SK-N-SH (cell line): ENCODE data around the gene ABCA7. TPM values are rescaled to one million over a fixed set of nuclear protein-coding genes. Genes with fewer than 3 reads are reported as not detected.

Source experiments
- CTCF ChIA-PET: fragments of 300-600, 350-600 bp; formaldehyde crosslinking; extraction: SDS; loops from one replicate; lab custom pipeline; 2021; lab: Yijun Ruan, JAX
- POLR2A ChIA-PET: fragments of 350-600 bp; sonication (Branson Sonifier 250); formaldehyde crosslinking; extraction: SDS; loops from one replicate; lab custom pipeline; 2020; ENCODE audit warnings: antibody characterized with exemption, inconsistent platforms; lab: Yijun Ruan, JAX
- DNase-seq: peaks from one replicate; pipeline ENCODE4 v3.0.0; 2012
- H2AFZ ChIP-seq: fragments of 200-600 bp; sonication (generic); 2 replicates; pipeline ENCODE4 v1.8.1; 2016; ENCODE audit warnings: antibody characterized with exemption, mild to moderate bottlenecking, low read depth
- H3F3A ChIP-seq: fragments of 200-600 bp; sonication (generic); replicated peaks from 2 replicates; pipeline ENCODE3; 2016; ENCODE audit warnings: antibody characterized with exemption, mild to moderate bottlenecking; ENCODE audit not compliant: insufficient read depth
- H3K27ac ChIP-seq, 2 experiments: fragments of 200-500 bp in 1 of 2; fragments of 200-600 bp in 1 of 2; sonication (Bioruptor generic) in 1 of 2; sonication (generic), shearing (Covaris generic) in 1 of 2; 2 replicates each; pipeline versions ENCODE4 v1.5.1 to v1.6.1; 2014 to 2016; ENCODE audit warnings: low read depth in 2 of 2, inconsistent platforms in 1 of 2, low read length in 1 of 2, mild to moderate bottlenecking in 1 of 2, mixed read lengths in 1 of 2
- H3K27me3 ChIP-seq: fragments of 200-600 bp; sonication (generic), shearing (Covaris generic); 2 replicates; pipeline ENCODE4 v1.6.1; 2016; ENCODE audit warnings: mixed run types; ENCODE audit not compliant: insufficient read depth
- H3K36me3 ChIP-seq, 2 experiments: fragments of 200-500 bp in 1 of 2; fragments of 200-600 bp in 1 of 2; sonication (Bioruptor generic) in 1 of 2; sonication (generic) in 1 of 2; replicated peaks in 1 of 2; 2 replicates each; pipeline versions ENCODE3 to v1.5.1; 2014 to 2016; ENCODE audit warnings: low read length in 1 of 2, mild to moderate bottlenecking in 1 of 2; ENCODE audit not compliant: insufficient read depth in 2 of 2, control insufficient read depth in 1 of 2
- H3K4me1 ChIP-seq, 2 experiments: fragments of 200-500 bp in 1 of 2; fragments of 200-600 bp in 1 of 2; sonication (Bioruptor generic) in 1 of 2; sonication (generic), shearing (Covaris generic) in 1 of 2; 2 replicates each; pipeline versions ENCODE4 v1.5.1 to v1.6.1; 2014 to 2016; ENCODE audit warnings: low read depth in 1 of 2, low read length in 1 of 2, mixed run types in 1 of 2; ENCODE audit not compliant: insufficient read depth in 2 of 2, control insufficient read depth in 1 of 2
- H3K4me2 ChIP-seq: fragments of 200-600 bp; sonication (generic), shearing (Covaris generic); 2 replicates; pipeline ENCODE4 v1.6.1; 2017; ENCODE audit warnings: mixed run types
- H3K4me3 ChIP-seq, 2 experiments: fragments of 200-500 bp in 1 of 2; fragments of 200-600 bp in 1 of 2; sonication (Bioruptor generic) in 1 of 2; sonication (generic), shearing (Covaris generic) in 1 of 2; 2 replicates each; pipeline versions ENCODE4 v1.5.1 to v1.8.1; 2014 to 2016; ENCODE audit warnings: low read depth in 2 of 2, inconsistent platforms in 1 of 2, low read length in 1 of 2, mild to moderate bottlenecking in 1 of 2, mixed read lengths in 1 of 2, moderate library complexity in 1 of 2
- H3K79me2 ChIP-seq: fragments of 200-600 bp; sonication (generic); 2 replicates; pipeline ENCODE4 v1.8.1; 2017; ENCODE audit warnings: mild to moderate bottlenecking; ENCODE audit not compliant: insufficient read depth
- H3K9ac ChIP-seq: fragments of 200-600 bp; sonication (generic); 2 replicates; pipeline ENCODE4 v1.6.1; 2017; ENCODE audit warnings: mixed run types
- H3K9me2 ChIP-seq: fragments of 200-600 bp; sonication (generic); 2 replicates; pipeline ENCODE4 v1.6.1; 2017; ENCODE audit warnings: mixed run types
- H3K9me3 ChIP-seq: fragments of 200-600 bp; sonication (generic); 2 replicates; pipeline ENCODE4 v1.6.1; 2017; ENCODE audit warnings: mixed run types, mild to moderate bottlenecking, moderate library complexity
- H4K20me1 ChIP-seq: fragments of 200-600 bp; sonication (generic); 2 replicates; pipeline ENCODE4 v1.6.1; 2017; ENCODE audit warnings: mild to moderate bottlenecking, mixed run types; ENCODE audit not compliant: insufficient read depth
- EZH2phosphoT487 ChIP-seq: fragments of 200-600 bp; sonication (generic); IDR thresholded peaks from 2 replicates; pipeline ENCODE4 v1.6.1; 2017; ENCODE audit warnings: low read depth, mixed run types, mild to moderate bottlenecking, antibody characterized with exemption, moderate library complexity, borderline replicate concordance
- JUND ChIP-seq: IDR thresholded peaks from 2 replicates; pipeline ENCODE4 v1.4.0; 2012
- TAF1 ChIP-seq: IDR thresholded peaks from 2 replicates; pipeline ENCODE4 v1.6.1; 2012; ENCODE audit warnings: low read depth, mild to moderate bottlenecking, low read length, moderate library complexity, borderline replicate concordance
- TEAD4 ChIP-seq: IDR thresholded peaks from 2 replicates; pipeline ENCODE4 v1.4.0; 2012; ENCODE audit warnings: mild to moderate bottlenecking, borderline replicate concordance; ENCODE audit not compliant: insufficient read depth
- WGBS: methylation state at CpG from one replicate; pipeline ENCODE4 v1.1.6; 2017; ENCODE audit warnings: low lambda C conversion rate; 5-methylcytosine and 5-hydroxymethylcytosine counted together
- polyA plus RNA-seq, 3 experiments: library from polyadenylated mRNA; depleted of rRNA; stranded (reverse); fragments of >200 nt; gene quantifications; 2 replicates each; pipeline ENCODE4 v1.2.3, GENCODE V29; 2012
- TF ChIP-seq, protein P1 (sequence below): IDR thresholded peaks from 2 replicates; pipeline ENCODE4 v1.4.0; 2012; ENCODE audit warnings: low read depth, borderline replicate concordance
- TF ChIP-seq, protein P2 (sequence below): fragments of 150-350 bp; IDR thresholded peaks from 2 replicates; pipeline ENCODE4 v1.6.1; 2017; ENCODE audit warnings: antibody characterized with exemption, low read length, low read depth, borderline replicate concordance
- TF ChIP-seq, protein P3 (sequence below): IDR thresholded peaks from 2 replicates; pipeline ENCODE4 v1.4.0; 2012; ENCODE audit warnings: low read depth

The ABCA7 gene
- polyA plus RNA-seq, 1 of the 3 experiments (the other 2 are of a cell fraction), result 7.8 TPM

DNA sequence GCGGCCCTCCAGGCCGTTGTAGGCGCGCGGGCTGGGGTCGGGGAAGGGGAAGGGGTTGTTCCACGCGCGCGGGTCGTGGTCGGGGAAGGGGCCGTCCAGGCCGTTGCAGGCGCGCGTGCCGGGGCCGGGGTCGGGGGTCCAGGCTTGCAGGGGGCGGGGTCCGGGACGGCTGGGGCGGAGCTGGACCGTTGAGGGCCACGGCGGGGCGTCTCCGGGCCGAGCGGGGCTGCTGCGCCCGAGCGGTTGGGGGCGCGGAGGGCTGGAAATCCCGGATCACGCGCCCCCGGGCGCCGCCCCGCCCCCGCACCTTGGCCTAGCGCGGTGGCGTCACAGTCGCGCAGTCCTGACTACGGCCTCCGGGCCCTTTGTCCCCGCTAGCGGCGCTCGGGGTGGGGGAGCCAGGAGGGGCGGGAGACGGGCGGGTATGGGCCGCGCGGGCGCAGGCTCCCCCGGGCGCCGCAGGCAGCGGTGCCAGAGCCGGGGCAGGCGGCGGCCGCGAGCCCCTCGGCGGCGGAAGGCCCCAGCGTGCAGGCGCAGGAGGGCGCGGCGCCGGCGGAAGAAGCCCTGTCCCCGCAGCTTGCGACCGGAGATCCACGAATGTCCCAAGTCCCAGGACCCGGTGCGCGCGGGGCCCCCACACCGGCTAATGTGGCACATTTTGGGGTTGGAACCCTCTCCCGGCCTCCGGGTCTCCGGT, 64.6 kb downstream of the ABCA7 start:
- no peaks in the 10 kb centered on the region for H3K9me3 ChIP-seq
- peak overlapping the region; percentile 98 for H3K4me2 ChIP-seq
- peaks cover 21% of the 10 kb centered on the region; the same call in 1 of the 2 replicates for H4K20me1 ChIP-seq
- peaks cover 21 to 22% of the 10 kb centered on the region in 2 experiments; a peak in 3 of 4 replicates for H3K4me1 ChIP-seq
- H3K36me3 ChIP-seq, result peaks cover 0 to 28% of the 10 kb centered on the region in 2 experiments
- CTCF ChIA-PET, result interaction anchor here (0.8 to 4.4 kb wide), 8 partner anchors 9 to 169 kb away, joined by 3 to 44 read pairs (median 4); partner anchors contain the start of gene ABCA7
- no peak overlapping the region for H2AFZ ChIP-seq
- peak overlapping the region; percentile 91 for H3K9ac ChIP-seq
- peaks cover 18% of the 10 kb centered on the region; the same call in 1 of the 2 replicates for H3K79me2 ChIP-seq
- DNase-seq, result peak; percentile 92
- WGBS, result 0% methylated on average over 6 of the region's 93 CpGs
- H3F3A ChIP-seq, result peaks cover 38% of the 10 kb centered on the region
- peak overlapping the region; percentile 80 to 81 for H3K4me3 ChIP-seq
- H3K27ac ChIP-seq, result peak overlapping the region; percentile 85 to 87
- POLR2A ChIA-PET, result interaction anchor here (0.8 to 2.6 kb wide), 6 partner anchors 9 to 99 kb away, joined by 3 to 15 read pairs (median 4); no protein-coding TSS in a partner anchor
- no peaks in the 10 kb centered on the region for H3K27me3 ChIP-seq
- TF ChIP-seq EZH2phosphoT487, result no peak
- TF ChIP-seq, protein P1, sequence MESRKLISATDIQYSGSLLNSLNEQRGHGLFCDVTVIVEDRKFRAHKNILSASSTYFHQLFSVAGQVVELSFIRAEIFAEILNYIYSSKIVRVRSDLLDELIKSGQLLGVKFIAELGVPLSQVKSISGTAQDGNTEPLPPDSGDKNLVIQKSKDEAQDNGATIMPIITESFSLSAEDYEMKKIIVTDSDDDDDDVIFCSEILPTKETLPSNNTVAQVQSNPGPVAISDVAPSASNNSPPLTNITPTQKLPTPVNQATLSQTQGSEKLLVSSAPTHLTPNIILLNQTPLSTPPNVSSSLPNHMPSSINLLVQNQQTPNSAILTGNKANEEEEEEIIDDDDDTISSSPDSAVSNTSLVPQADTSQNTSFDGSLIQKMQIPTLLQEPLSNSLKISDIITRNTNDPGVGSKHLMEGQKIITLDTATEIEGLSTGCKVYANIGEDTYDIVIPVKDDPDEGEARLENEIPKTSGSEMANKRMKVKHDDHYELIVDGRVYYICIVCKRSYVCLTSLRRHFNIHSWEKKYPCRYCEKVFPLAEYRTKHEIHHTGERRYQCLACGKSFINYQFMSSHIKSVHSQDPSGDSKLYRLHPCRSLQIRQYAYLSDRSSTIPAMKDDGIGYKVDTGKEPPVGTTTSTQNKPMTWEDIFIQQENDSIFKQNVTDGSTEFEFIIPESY, result 0 out of 2 replicates have a peak, but pooled peaks have one; percentile 10
- TF ChIP-seq, protein P2, sequence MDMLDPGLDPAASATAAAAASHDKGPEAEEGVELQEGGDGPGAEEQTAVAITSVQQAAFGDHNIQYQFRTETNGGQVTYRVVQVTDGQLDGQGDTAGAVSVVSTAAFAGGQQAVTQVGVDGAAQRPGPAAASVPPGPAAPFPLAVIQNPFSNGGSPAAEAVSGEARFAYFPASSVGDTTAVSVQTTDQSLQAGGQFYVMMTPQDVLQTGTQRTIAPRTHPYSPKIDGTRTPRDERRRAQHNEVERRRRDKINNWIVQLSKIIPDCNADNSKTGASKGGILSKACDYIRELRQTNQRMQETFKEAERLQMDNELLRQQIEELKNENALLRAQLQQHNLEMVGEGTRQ, result no peak
- no peak for TF ChIP-seq TEAD4
- TF ChIP-seq JUND, result no peak
- no peaks in the 10 kb centered on the region for H3K9me2 ChIP-seq

DNA sequence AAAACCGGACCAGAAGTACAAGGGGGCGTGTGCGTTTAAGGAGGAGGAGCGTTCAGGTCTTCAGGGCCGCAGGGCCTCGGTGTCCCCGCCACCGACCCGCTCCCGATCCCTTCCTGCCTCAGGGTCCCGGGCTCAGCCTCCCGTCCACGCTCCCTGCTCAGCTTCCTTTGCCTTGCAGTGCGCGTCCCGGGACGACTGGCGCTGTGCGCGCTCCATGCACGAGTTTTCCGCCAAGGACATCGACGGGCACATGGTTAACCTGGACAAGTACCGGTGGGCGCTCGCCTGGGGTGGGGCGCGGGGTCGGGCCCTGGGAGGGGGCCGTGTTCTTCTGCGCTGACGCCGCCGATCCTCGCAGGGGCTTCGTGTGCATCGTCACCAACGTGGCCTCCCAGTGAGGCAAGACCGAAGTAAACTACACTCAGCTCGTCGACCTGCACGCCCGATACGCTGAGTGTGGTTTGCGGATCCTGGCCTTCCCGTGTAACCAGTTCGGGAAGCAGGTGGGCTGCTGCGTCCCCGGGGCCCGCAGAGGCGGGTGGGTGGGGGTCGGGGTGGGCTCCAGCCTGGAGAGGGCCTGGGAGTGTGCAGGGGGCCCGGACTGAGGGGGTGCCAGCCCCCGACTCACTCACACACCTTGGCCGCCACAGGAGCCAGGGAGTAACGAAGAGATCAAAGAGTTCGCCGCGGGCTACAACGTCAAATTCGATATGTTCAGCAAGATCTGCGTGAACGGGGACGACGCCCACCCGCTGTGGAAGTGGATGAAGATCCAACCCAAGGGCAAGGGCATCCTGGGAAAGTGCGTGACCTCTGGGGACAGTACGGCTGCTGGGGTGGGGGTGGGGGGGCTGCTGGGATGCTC, 65.3 kb downstream of the ABCA7 start:
- POLR2A ChIA-PET, result interaction anchor here (1.2 to 2.6 kb wide), 3 partner anchors 8 to 83 kb away, joined by 3 to 15 read pairs (median 4); no protein-coding TSS in a partner anchor
- H3K4me2 ChIP-seq, result peak overlapping the region; percentile 98
- H3K4me3 ChIP-seq, result peak overlapping the region; percentile 80 to 81
- peaks cover 38% of the 10 kb centered on the region for H3F3A ChIP-seq
- no peaks in the 10 kb centered on the region for H3K9me2 ChIP-seq
- CTCF ChIA-PET, result interaction anchor here (0.8 to 4.4 kb wide), 8 partner anchors 8 to 168 kb away, joined by 3 to 44 read pairs (median 4); no protein-coding TSS in a partner anchor
- H4K20me1 ChIP-seq, result peaks cover 21% of the 10 kb centered on the region; the same call in 1 of the 2 replicates
- no peaks in the 10 kb centered on the region for H3K27me3 ChIP-seq
- peak overlapping the region; percentile 85 to 87 for H3K27ac ChIP-seq
- peaks cover 0 to 32% of the 10 kb centered on the region in 2 experiments for H3K36me3 ChIP-seq
- H3K9me3 ChIP-seq, result no peaks in the 10 kb centered on the region
- H3K9ac ChIP-seq, result peak overlapping the region; percentile 91; the same call in 1 of the 2 replicates
- peaks cover 21 to 22% of the 10 kb centered on the region in 2 experiments; a peak in 3 of 4 replicates for H3K4me1 ChIP-seq
- DNase-seq, result peak; percentile 81
- 44% methylated on average over 33 of the region's 69 CpGs for WGBS
- TF ChIP-seq, protein P3, sequence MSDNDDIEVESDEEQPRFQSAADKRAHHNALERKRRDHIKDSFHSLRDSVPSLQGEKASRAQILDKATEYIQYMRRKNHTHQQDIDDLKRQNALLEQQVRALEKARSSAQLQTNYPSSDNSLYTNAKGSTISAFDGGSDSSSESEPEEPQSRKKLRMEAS, result 0 out of 2 replicates have a peak, but pooled peaks have one; percentile 36
- no peak for TF ChIP-seq TAF1
- TF ChIP-seq, all 33 proteins: peak for 1
- Histone ChIP-seq H3K79me2 (peaks cover 18% of the 10 kb centered on the region; the same call in 1 of the 2 replicates), H2AFZ (no peak overlapping the region)
